Pancreas (tissue), 10 donors: ENCODE measurements around the gene PSTPIP2. TPM values are rescaled to one million over a fixed set of nuclear protein-coding genes. Genes with fewer than 3 reads are reported as not detected.

Experiments used
- ATAC-seq, 4 donors: fragments of 200-7000 bp; cut with Tn5 transposase; one replicate each; pipeline versions ENCODE4 v1.8.0 to v1.9.1; 2020; ENCODE audit warnings: mild to moderate bottlenecking in 4 of 4, moderate library complexity in 4 of 4
- DNase-seq, 6 donors: peaks; one replicate each; pipeline ENCODE4 v3.0.0-alpha.2; 2020
- FAIRE-seq: peaks from 2 replicates; lab custom pipeline; 2012; peaks lifted over from hg19 to GRCh38; lab: Jason Lieb, UNC
- H3K27ac ChIP-seq, 4 donors: fragments of 200-600 bp; sonication (generic); 1 replicate in 3 of 4; 2 replicates in 1 of 4; pipeline versions ENCODE4 v1.5.0 to v1.8.0; 2020
- H3K27me3 ChIP-seq, 4 donors: fragments of 200-600 bp; one replicate each; pipeline ENCODE4 v1.8.0; 2021
- H3K36me3 ChIP-seq, 3 donors: fragments of 200-600 bp; sonication (generic) in 1 of 3; one replicate each; pipeline versions ENCODE4 v1.5.0 to v1.8.0; 2020 to 2021
- H3K4me1 ChIP-seq, 3 donors: fragments of 200-600 bp; one replicate each; pipeline ENCODE4 v1.8.0; 2021
- H3K4me3 ChIP-seq, 4 donors: fragments of 200-600 bp; sonication (generic) in 2 of 4; one replicate each; pipeline versions ENCODE4 v1.5.0 to v1.8.0; 2020 to 2021
- H3K9me3 ChIP-seq, 4 donors: fragments of 200-600 bp; one replicate each; pipeline ENCODE4 v1.8.0; 2021
- CTCF ChIP-seq, 4 donors: fragments of 200-600 bp; sonication (generic) in 3 of 4; IDR thresholded peaks; one replicate each; pipeline versions ENCODE4 v1.5.0 to v1.8.0; 2021; ENCODE audit warnings: antibody characterized with exemption in 4 of 4
- WGBS, 2 donors: extraction: QIAGEN DNeasy Blood & Tissue Kit; methylation state at CpG; one replicate each; pipeline ENCODE4 v1.1.7; 2013; 5-methylcytosine and 5-hydroxymethylcytosine counted together
- intact Hi-C, 3 donors: fragments of 100-400 bp; cut with DNase I; formaldehyde crosslinking; loops; one replicate each; pipeline versions ENCODE4 v1.11.1 to v1.14.2; 2022
- polyA plus RNA-seq, 2 donors: library from polyadenylated mRNA; stranded (reverse); fragments of 200-250 nt; gene quantifications; one replicate each; pipeline ENCODE4 v1.2.3, GENCODE V29; 2013
- total RNA-seq, 6 donors: library from RNA; stranded (reverse); fragmentation: NEBNext Ultra II Directional in 4 of 6; extraction: Animal tissue kit (Norgen Biotek cat#: 25700) in 4 of 6; gene quantifications; one replicate each; pipeline versions ENCODE4 v1.2.1 to v1.2.4, GENCODE V29; 2021 to 2023
- donor health status: healthy with polysubstance abuse.
- donor health status: DM: no; HTN: no; CAD: no; lungs with moderate emphysema.
- donor health status: DM: no; HTN: no; CAD: no.
- donor health status: control.
- donor health status: control.
- donor health status: Bipolar disorder and iron deficiency.
- donor health status: DM: yes; HTN: yes; CAD: no.
- donor health status: DM: no; HTN: no; CAD: no.
- donor health status: DM: no; HTN: no; CAD: no.
- donor health status: DM: yes; HTN: yes; CAD: no.

The PSTPIP2 gene
- total and polyA plus RNA-seq, 8 donors, result 2.0 to 8.5 (median 2.4) TPM

- Histone ChIP-seq H3K4me3 (no peak overlapping the region), H3K9me3 (no peaks in the 10 kb centered on the region), H3K27me3 (no peaks in the 10 kb centered on the region), H3K36me3 (no peaks in the 10 kb centered on the region), H3K4me1 (no peaks in the 10 kb centered on the region), H3K27ac (no peak overlapping the region)
- TF ChIP-seq CTCF (IDR thresholded peaks at IDR 0.05), result no peak
- FAIRE-seq, result no peak
- intact Hi-C loops, result no loop called here
- WGBS, 2 donors, result 85 to 92% methylated on average over 5 of the region's 5 CpGs
- no peak for DNase-seq
- peak in 2 of 4 donors; percentile 25 to 62 for ATAC-seq
Measured at GRCh38 chr18:46009125-46009840, 62.8 kb downstream of the PSTPIP2 start.

GRCh38 chr18:46008531-46008930, 63.5 kb downstream of the PSTPIP2 start:
- H3K27me3 ChIP-seq, result no peaks in the 10 kb centered on the region
- no peak for TF ChIP-seq CTCF (IDR thresholded peaks at IDR 0.05)
- no peaks in the 10 kb centered on the region for H3K9me3 ChIP-seq
- no peak overlapping the region for H3K4me3 ChIP-seq
- 90 to 95% methylated on average over 8 of the region's 8 CpGs for WGBS, 2 donors
- H3K4me1 ChIP-seq, result no peaks in the 10 kb centered on the region
- DNase-seq, result no peak
- H3K27ac ChIP-seq, result no peak overlapping the region
- no peak for FAIRE-seq
- intact Hi-C loops, result no loop called here
- no peaks in the 10 kb centered on the region for H3K36me3 ChIP-seq
- ATAC-seq, result no peak

- FAIRE-seq (no peak), ATAC-seq (no peak)
- intact Hi-C loops, result no loop called here
Measured at GRCh38 chr18:46007165-46007564, 64.9 kb downstream of the PSTPIP2 start.

GRCh38 chr18:46002934-46003333, 69.1 kb downstream of the PSTPIP2 start:
- Histone ChIP-seq H3K27ac (no peak overlapping the region), H3K4me1 (no peaks in the 10 kb centered on the region), H3K4me3 (no peak overlapping the region), H3K36me3 (no peaks in the 10 kb centered on the region), H3K9me3 (no peaks in the 10 kb centered on the region), H3K27me3 (no peaks in the 10 kb centered on the region)
- intact Hi-C loops, result no loop called here
- ATAC-seq, result no peak
- 94 to 100% methylated on average over 1 of the region's 1 CpG for WGBS, 2 donors
- TF ChIP-seq CTCF (IDR thresholded peaks at IDR 0.05), result no peak
- no peak for FAIRE-seq
- no peak for DNase-seq

More at GRCh38 chr18:46007165-46007564, 64.9 kb downstream of the PSTPIP2 start:
- Histone ChIP-seq H3K27me3 (no peaks in the 10 kb centered on the region), H3K27ac (no peak overlapping the region), H3K4me1 (no peaks in the 10 kb centered on the region), H3K9me3 (no peaks in the 10 kb centered on the region), H3K36me3 (no peaks in the 10 kb centered on the region), H3K4me3 (no peak overlapping the region)
- DNase-seq, result no peak
- WGBS, 2 donors, result 89 to 90% methylated on average over 5 of the region's 5 CpGs
- no peak for TF ChIP-seq CTCF (IDR thresholded peaks at IDR 0.05)

- TF ChIP-seq CTCF (IDR thresholded peaks at IDR 0.05), result no peak
- H3K4me1 ChIP-seq, result no peaks in the 10 kb centered on the region
- no peaks in the 10 kb centered on the region for H3K27me3 ChIP-seq
- no peak for FAIRE-seq
- H3K4me3 ChIP-seq, result no peak overlapping the region
- H3K36me3 ChIP-seq, result no peaks in the 10 kb centered on the region
- no peak for ATAC-seq
- no peaks in the 10 kb centered on the region for H3K9me3 ChIP-seq
- intact Hi-C loops, result no loop called here
- WGBS, 2 donors, result 85 to 92% methylated on average over 2 of the region's 2 CpGs
- no peak overlapping the region for H3K27ac ChIP-seq
- DNase-seq, result no peak
Measured at GRCh38 chr18:46001892-46002291, 70.2 kb downstream of the PSTPIP2 start.
